ENCODE results near the gene CCDC106. TPM values are rescaled to one million over a fixed set of nuclear protein-coding genes. Genes with fewer than 3 reads are reported as not detected.
A peak's percentile ranks its signal among the peaks of the same experiment; 100 is the strongest.

CCDC106 gene
- total and polyA plus RNA-seq, 2 of the 4 experiments (the other 2 are of a cell fraction) = 2.3 to 13.6 TPM

GRCh38 chr19:55655648-55656040, 7.6 kb downstream of the CCDC106 start:
- TF ChIP-seq SMC3 (IDR thresholded peaks at IDR 0.05; ENCODE audit: low read depth, low read length) (no peak), CEBPB (IDR thresholded peaks at IDR 0.05; ENCODE audit: low read depth, low read length) (no peak), CHD1 (IDR thresholded peaks at IDR 0.05; ENCODE audit: low read depth, low read length) (no peak), FOS (IDR thresholded peaks at IDR 0.05; ENCODE audit: low read depth, low read length) (no peak), BHLHE40 (IDR thresholded peaks at IDR 0.05; ENCODE audit: low read depth, low read length) (no peak), USF2 (IDR thresholded peaks at IDR 0.05; ENCODE audit: low read depth, low read length) (no peak), RFX5 (IDR thresholded peaks at IDR 0.05; ENCODE audit: low read depth, low read length) (no peak), RAD21 (IDR thresholded peaks at IDR 0.05; ENCODE audit: low read length) (no peak), MAZ (IDR thresholded peaks at IDR 0.05; ENCODE audit: borderline replicate concordance, low read depth, low read length) (no peak), NFE2L2 (IDR thresholded peaks at IDR 0.05; ENCODE audit: low read depth, low read length) (no peak), MXI1 (IDR thresholded peaks at IDR 0.05; ENCODE audit: borderline replicate concordance, low read depth, low read length) (no peak), ELK1 (IDR thresholded peaks at IDR 0.05; ENCODE audit: borderline replicate concordance, low read depth, low read length) (no peak)
- in situ Hi-C loops (cut with MboI; ENCODE audit: low sequenced_read_pairs) (loop anchor here (25.0 kb wide), 2 partner anchors 1193 to 1518 kb away; partner anchors contain the start of genes CDC42EP5, CNOT3 and LENG9), intact Hi-C loops (cut with micrococcal nuclease) (loop anchor here (2.0 kb wide), 1 partner anchor 19 kb away; the partner anchor contains the start of gene EPN1), dilution Hi-C loops (cut with HindIII; ENCODE audit: low sequenced_read_pairs, unreplicated experiment) (no loop called here)
- BruUV-seq (replicated peaks) = TSS peak; percentile 34
- peak overlapping the region; percentile 58 for H3K56ac ChIP-seq (ENCODE audit: extremely low read depth, insufficient read depth, low read length)
- H2BK5ac ChIP-seq (ENCODE audit: low read depth, low read length, poor library complexity, severe bottlenecking) = peak overlapping the region; percentile 2
- H3K14ac ChIP-seq (replicated peaks; ENCODE audit: low read depth, low read length) = peak overlapping the region; percentile 73
- peak overlapping the region; percentile 94 for H3K27ac ChIP-seq (ENCODE audit: insufficient read depth, low read length)
- no peak overlapping the region for H2BK20ac ChIP-seq (ENCODE audit: low read depth, low read length)
- H3K4me3 ChIP-seq (ENCODE audit: insufficient read depth, low read depth, low read length) = peak overlapping the region; percentile 79
- H4K91ac ChIP-seq (ENCODE audit: insufficient read depth, low read depth, low read length) = peak overlapping the region; percentile 57
- peak overlapping the region; percentile 93 for H2AFZ ChIP-seq (replicated peaks; ENCODE audit: low read length, poor library complexity)
- no CpG with 5 or more reads among the region's 19 CpGs for WGBS, 2 experiments (ENCODE audit: extremely low coverage in 2 of 2, insufficient read length in 1 of 2)
- no peak overlapping the region for H2BK120ac ChIP-seq (ENCODE audit: low read depth, low read length)
- ATAC-seq (ENCODE audit: low read depth) (no peak), DNase-seq (no peak)
- peaks cover 19% of the 10 kb centered on the region for H3K36me3 ChIP-seq (ENCODE audit: control insufficient read depth, insufficient read depth, low read length)
- peaks cover 10% of the 10 kb centered on the region for H3K4me1 ChIP-seq (ENCODE audit: control insufficient read depth, insufficient read depth, low read length)
- H3K9me1 ChIP-seq (ENCODE audit: insufficient read depth, low read length) = peaks cover 13% of the 10 kb centered on the region
- peak overlapping the region; percentile 76 for H2AK5ac ChIP-seq (ENCODE audit: low read depth, low read length)
- H4K8ac ChIP-seq (ENCODE audit: low read depth in 2 of 2, low read length in 2 of 2) = peak overlapping the region; percentile 53 to 98; a peak in 3 of 4 replicates
- peak overlapping the region; percentile 81 for H3K9ac ChIP-seq (ENCODE audit: low read depth, low read length)
- H4K20me1 ChIP-seq (ENCODE audit: insufficient read depth, low read length) = peaks cover 61% of the 10 kb centered on the region
- H3K9me3 ChIP-seq (ENCODE audit: control insufficient read depth, insufficient read depth, low read length) = no peaks in the 10 kb centered on the region
- no peak overlapping the region for H3K18ac ChIP-seq (ENCODE audit: low read depth, low read length)
- peak overlapping the region; percentile 92 for H3K4me2 ChIP-seq (ENCODE audit: low read depth, low read length)
- H3K4ac ChIP-seq (ENCODE audit: low read depth, low read length) = peak overlapping the region; percentile 57
- no peaks in the 10 kb centered on the region for H3K27me3 ChIP-seq (ENCODE audit: control insufficient read depth, insufficient read depth, low read length)
- ChIA-PET CTCF (no interaction called here), POLR2A (ENCODE audit: unreplicated experiment) (no interaction called here)
- H4K5ac ChIP-seq (ENCODE audit: low read depth, low read length) = 0 out of 2 replicates have a peak overlapping the region, but pooled peaks have one; percentile 1
- peaks cover 0 to 18% of the 10 kb centered on the region in 2 experiments; a peak in 1 of 4 replicates for H3K79me1 ChIP-seq (ENCODE audit: low read depth in 1 of 2, low read length in 2 of 2)
- no peak overlapping the region for H2BK15ac ChIP-seq (ENCODE audit: low read depth, low read length)
- H3K23ac ChIP-seq (ENCODE audit: low read depth, low read length) = peak overlapping the region; percentile 42; the same call in 1 of the 2 replicates
- H2AK9ac ChIP-seq (replicated peaks; ENCODE audit: low read depth, low read length, poor library complexity) = peak overlapping the region; percentile 99

Data from IMR-90 (cell line).